PC-9 (cell line): ENCODE results near the gene PTPN11. TPM values are rescaled to one million over a fixed set of nuclear protein-coding genes. Genes with fewer than 3 reads are reported as not detected.

ENCODE experiments used
- BruUV-seq: library from RNA; stranded (reverse); fragments of 400-500 nt; replicated peaks from 2 replicates; lab custom pipeline; 2021; lab: Mats Ljungman, UMichigan
- CTCF ChIA-PET: fragments of 300-600 bp; sonication (Branson Sonifier 250); formaldehyde crosslinking; loops from one replicate; lab custom pipeline; 2022; ENCODE audit warnings: antibody characterized with exemption; lab: Charles Lee
- POLR2A ChIA-PET: fragments of 300-600 bp; sonication (Branson Sonifier 250); formaldehyde crosslinking; loops from one replicate; lab custom pipeline; 2022; ENCODE audit warnings: antibody characterized with exemption; ENCODE audit not compliant: unreplicated experiment; lab: Charles Lee
- DNase-seq, 2 experiments: peaks; one replicate each; pipeline versions ENCODE4 v3.0.0 to v3.0.0-alpha.2; 2015 to 2022; ENCODE audit warnings: mixed read lengths in 1 of 2
- H2AFZ ChIP-seq: fragments of 200-600 bp; sonication (generic); 2 replicates; pipeline ENCODE4 v1.8.1; 2017; ENCODE audit warnings: antibody characterized with exemption
- H3F3A ChIP-seq: fragments of 200-600 bp; sonication (generic); 2 replicates; pipeline ENCODE4 v1.8.1; 2017; ENCODE audit warnings: antibody characterized with exemption, mild to moderate bottlenecking, low read depth; ENCODE audit not compliant: insufficient read depth
- H3K27ac ChIP-seq: fragments of 200-600 bp; sonication (generic); 2 replicates; pipeline ENCODE4 v1.6.1; 2016; ENCODE audit warnings: mixed run types
- H3K27me3 ChIP-seq: fragments of 200-600 bp; sonication (generic); 2 replicates; pipeline ENCODE4 v1.6.1; 2016; ENCODE audit warnings: low read depth, mixed run types; ENCODE audit not compliant: insufficient read depth
- H3K36me3 ChIP-seq: fragments of 200-600 bp; sonication (generic); 2 replicates; pipeline ENCODE4 v1.6.1; 2016; ENCODE audit warnings: low read depth, mixed run types
- H3K4me1 ChIP-seq: fragments of 200-600 bp; sonication (generic); replicated peaks from 2 replicates; pipeline ENCODE4 v1.6.1; 2016; ENCODE audit warnings: mixed run types; ENCODE audit not compliant: insufficient read depth
- H3K4me2 ChIP-seq: fragments of 200-600 bp; sonication (generic); 2 replicates; pipeline ENCODE4 v1.6.1; 2017; ENCODE audit warnings: mixed run types
- H3K4me3 ChIP-seq: fragments of 200-600 bp; sonication (generic); 2 replicates; pipeline ENCODE4 v1.6.1; 2016; ENCODE audit warnings: mixed run types
- H3K79me2 ChIP-seq: fragments of 200-600 bp; sonication (generic); 2 replicates; pipeline ENCODE4 v1.6.1; 2017; ENCODE audit warnings: low read depth, mixed run types
- H3K9me2 ChIP-seq: fragments of 200-600 bp; sonication (generic); 2 replicates; pipeline ENCODE4 v1.8.1; 2017; ENCODE audit warnings: mild to moderate bottlenecking; ENCODE audit not compliant: insufficient read depth
- H3K9me3 ChIP-seq: fragments of 200-600 bp; sonication (generic); 2 replicates; pipeline ENCODE4 v1.8.1; 2016; ENCODE audit warnings: low read depth; ENCODE audit not compliant: insufficient read depth
- H4K20me1 ChIP-seq: fragments of 200-600 bp; sonication (generic); 2 replicates; pipeline ENCODE4 v1.8.1; 2017; ENCODE audit not compliant: insufficient read depth
- EZH2 ChIP-seq: fragments of 200-600 bp; sonication (generic); IDR thresholded peaks from 2 replicates; pipeline ENCODE4 v1.8.0; 2017; ENCODE audit warnings: antibody characterized with exemption, low read depth
- intact Hi-C: fragments of 100-400 bp; cut with micrococcal nuclease; formaldehyde crosslinking; loops from one replicate; pipeline ENCODE4 v1.10.0; 2022; ENCODE audit not compliant: unreplicated experiment
- total RNA-seq: library from RNA; stranded (reverse); gene quantifications from 2 replicates; pipeline ENCODE4 v1.2.3, GENCODE V29; 2021
- TF ChIP-seq, protein P1 (sequence below): fragments of 200-600 bp; sonication (generic); conservative IDR thresholded peaks from 2 replicates; pipeline ENCODE4 v1.6.1; 2017; ENCODE audit warnings: mixed run types, antibody characterized with exemption, mild to moderate bottlenecking, moderate library complexity

The PTPN11 gene
- total RNA-seq, 1 experiment from 2014 or later = 113 TPM

DNA sequence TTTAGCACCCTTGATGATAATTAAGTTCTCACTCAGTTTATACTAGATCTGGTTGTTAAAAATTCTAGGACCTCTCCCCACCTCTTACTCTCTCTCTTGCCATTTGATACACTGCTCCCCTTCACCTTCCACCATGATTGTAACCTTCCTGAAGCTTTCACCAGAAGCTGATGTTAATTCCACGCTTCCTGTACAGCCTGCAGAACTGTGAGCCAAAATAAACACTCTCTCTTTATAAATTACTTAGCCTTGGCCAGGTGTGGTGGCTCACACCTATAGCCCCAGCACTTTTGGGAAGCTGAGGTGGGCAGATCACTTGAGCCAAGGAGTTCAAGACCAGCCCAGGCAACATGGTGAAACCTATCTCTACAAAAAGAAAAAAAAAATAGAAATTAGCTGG is 25.4 kb upstream of the PTPN11 start:
- Histone ChIP-seq H3F3A (no peaks in the 10 kb centered on the region), H4K20me1 (no peaks in the 10 kb centered on the region), H3K4me1 (no peaks in the 10 kb centered on the region), H3K79me2 (no peaks in the 10 kb centered on the region), H2AFZ (no peak overlapping the region), H3K9me3 (no peaks in the 10 kb centered on the region), H3K9me2 (no peaks in the 10 kb centered on the region), H3K4me3 (no peak overlapping the region), H3K27me3 (no peaks in the 10 kb centered on the region), H3K36me3 (no peaks in the 10 kb centered on the region), H3K4me2 (no peak overlapping the region), H3K27ac (no peak overlapping the region)
- intact Hi-C loops = no loop called here
- POLR2A ChIA-PET = interaction anchor here (0.6 kb wide), 1 partner anchor 298 kb away, joined by 8 read pairs; no protein-coding TSS in a partner anchor
- DNase-seq = no peak
- TF ChIP-seq, protein P1, sequence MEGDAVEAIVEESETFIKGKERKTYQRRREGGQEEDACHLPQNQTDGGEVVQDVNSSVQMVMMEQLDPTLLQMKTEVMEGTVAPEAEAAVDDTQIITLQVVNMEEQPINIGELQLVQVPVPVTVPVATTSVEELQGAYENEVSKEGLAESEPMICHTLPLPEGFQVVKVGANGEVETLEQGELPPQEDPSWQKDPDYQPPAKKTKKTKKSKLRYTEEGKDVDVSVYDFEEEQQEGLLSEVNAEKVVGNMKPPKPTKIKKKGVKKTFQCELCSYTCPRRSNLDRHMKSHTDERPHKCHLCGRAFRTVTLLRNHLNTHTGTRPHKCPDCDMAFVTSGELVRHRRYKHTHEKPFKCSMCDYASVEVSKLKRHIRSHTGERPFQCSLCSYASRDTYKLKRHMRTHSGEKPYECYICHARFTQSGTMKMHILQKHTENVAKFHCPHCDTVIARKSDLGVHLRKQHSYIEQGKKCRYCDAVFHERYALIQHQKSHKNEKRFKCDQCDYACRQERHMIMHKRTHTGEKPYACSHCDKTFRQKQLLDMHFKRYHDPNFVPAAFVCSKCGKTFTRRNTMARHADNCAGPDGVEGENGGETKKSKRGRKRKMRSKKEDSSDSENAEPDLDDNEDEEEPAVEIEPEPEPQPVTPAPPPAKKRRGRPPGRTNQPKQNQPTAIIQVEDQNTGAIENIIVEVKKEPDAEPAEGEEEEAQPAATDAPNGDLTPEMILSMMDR = no peak
- TF ChIP-seq EZH2 = no peak
- CTCF ChIA-PET = no interaction called here
- BruUV-seq = no TSS peak

DNA sequence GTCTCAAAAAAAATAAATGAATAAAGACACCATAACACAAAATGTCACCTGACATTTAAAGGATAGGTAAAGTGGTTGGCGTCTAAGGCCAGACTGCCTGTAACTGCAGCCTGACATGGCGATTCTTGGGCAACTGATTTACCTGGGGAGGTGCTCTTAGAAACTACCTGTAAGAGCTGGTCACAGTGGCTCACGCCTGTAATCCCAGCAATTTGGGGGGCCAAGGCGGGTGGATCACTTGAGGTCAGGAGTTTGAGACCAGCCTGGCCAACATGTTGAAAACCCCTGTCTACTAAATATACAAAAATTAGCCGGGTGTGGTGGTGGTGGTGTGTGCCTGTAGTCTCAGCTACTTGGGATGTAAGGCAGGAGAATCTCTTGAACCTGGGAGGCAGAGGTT is 17.7 kb upstream of the PTPN11 start:
- DNase-seq = no peak
- no TSS peak for BruUV-seq
- intact Hi-C loops = no loop called here
- no peak for TF ChIP-seq EZH2
- TF ChIP-seq, protein P1 = no peak
- H3K4me3 ChIP-seq = no peak overlapping the region
- peaks cover 21% of the 10 kb centered on the region for H3K36me3 ChIP-seq
- ChIA-PET CTCF (no interaction called here), POLR2A (interaction anchor here (0.6 kb wide), 1 partner anchor 316 kb away, joined by 3 read pairs; no protein-coding TSS in a partner anchor)
- H3K27ac ChIP-seq = no peak overlapping the region
- no peaks in the 10 kb centered on the region for H3K4me1 ChIP-seq
- no peak overlapping the region for H3K4me2 ChIP-seq
- peaks cover 41% of the 10 kb centered on the region for H3F3A ChIP-seq
- no peak overlapping the region for H2AFZ ChIP-seq
- no peaks in the 10 kb centered on the region for H3K79me2 ChIP-seq
- peaks cover 19% of the 10 kb centered on the region for H4K20me1 ChIP-seq
- H3K27me3 ChIP-seq = no peaks in the 10 kb centered on the region
- no peaks in the 10 kb centered on the region for H3K9me2 ChIP-seq
- no peaks in the 10 kb centered on the region for H3K9me3 ChIP-seq

DNA sequence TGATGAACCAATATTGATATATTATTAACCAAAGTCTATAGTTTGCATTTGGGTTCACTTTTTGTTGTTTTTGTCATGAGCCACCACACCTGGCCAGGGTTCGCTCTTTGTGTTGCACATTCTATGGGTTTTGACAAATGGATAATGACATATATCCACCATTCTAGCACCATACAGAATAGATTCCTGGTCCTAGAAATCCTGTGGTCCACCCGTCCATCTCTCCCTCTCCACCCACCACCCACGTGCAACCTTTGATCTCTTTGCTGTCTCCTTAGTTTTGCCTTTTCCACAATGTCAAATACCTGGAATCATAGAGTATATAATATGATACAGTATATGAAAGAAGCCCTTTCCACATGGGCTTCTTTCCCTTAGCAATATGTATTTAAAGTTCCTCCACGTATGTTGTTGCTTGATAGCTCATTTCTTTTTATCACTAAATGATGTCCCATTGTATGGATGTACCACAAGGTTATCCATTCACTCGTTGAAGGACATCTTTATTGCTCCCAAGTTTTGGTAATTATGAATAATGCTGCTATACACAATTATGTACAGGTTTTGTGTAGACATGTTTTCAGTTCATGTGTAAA is 16.7 kb upstream of the PTPN11 start:
- POLR2A ChIA-PET = no interaction called here
- H3K36me3 ChIP-seq = peaks cover 30% of the 10 kb centered on the region
- TF ChIP-seq, protein P1 = no peak
- no peak for TF ChIP-seq EZH2
- CTCF ChIA-PET = no interaction called here
- H3K27ac ChIP-seq = no peak overlapping the region
- intact Hi-C loops = no loop called here
- H3K9me2 ChIP-seq = no peaks in the 10 kb centered on the region
- no peak overlapping the region for H3K4me2 ChIP-seq
- peaks cover 51% of the 10 kb centered on the region for H3F3A ChIP-seq
- H3K4me3 ChIP-seq = no peak overlapping the region
- H3K4me1 ChIP-seq = peaks cover 2% of the 10 kb centered on the region
- DNase-seq = no peak
- H4K20me1 ChIP-seq = peaks cover 29% of the 10 kb centered on the region
- peaks cover 8% of the 10 kb centered on the region for H3K79me2 ChIP-seq
- H3K9me3 ChIP-seq = no peaks in the 10 kb centered on the region
- no peak overlapping the region for H2AFZ ChIP-seq
- BruUV-seq = no TSS peak
- H3K27me3 ChIP-seq = no peaks in the 10 kb centered on the region
